ENCODE data around the gene TERT. TPM values are rescaled to one million over a fixed set of nuclear protein-coding genes. Genes with fewer than 3 reads are reported as not detected.

The TERT gene
- total and polyA plus RNA-seq, 2 of the 4 experiments (the other 2 are of a cell fraction): not detected

DNA sequence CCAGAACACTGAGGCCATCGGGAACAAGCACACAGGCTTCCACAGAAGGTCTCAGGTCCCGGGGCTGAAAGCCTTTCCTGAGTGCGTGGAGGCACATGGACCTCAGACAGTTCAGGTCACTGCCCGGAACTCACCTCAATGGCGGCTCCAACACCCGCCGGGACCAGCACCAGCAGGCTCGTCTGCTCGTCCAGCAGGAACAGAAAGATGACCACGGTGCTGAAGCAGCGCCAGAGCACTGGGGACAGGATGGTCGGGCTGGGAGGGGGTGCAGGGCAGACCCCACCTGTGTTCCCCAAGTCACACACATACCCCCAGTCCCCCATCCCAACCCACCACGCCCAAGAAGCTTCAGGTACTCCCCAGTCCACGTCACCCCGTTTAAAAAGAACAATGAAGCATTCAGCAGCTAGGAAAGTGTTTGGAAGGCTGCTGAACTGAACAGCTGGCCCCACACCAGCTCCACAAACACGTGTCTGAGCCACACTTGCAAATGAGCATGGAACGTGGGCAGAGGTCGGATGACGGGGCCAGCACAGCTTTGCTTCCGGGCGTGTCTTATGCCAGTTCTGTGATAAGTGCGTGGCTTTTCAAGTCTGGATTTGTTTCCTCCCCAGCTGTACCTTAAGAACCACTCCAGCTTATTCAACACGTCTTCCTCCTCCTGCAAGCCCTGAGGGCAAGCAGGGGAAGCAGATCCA lies 35.4 kb upstream of the TERT start (continued):
- no peak for TF ChIP-seq CTCF (conservative IDR thresholded peaks at IDR 0.05; ENCODE audit: low read depth, low read length)

DNA sequence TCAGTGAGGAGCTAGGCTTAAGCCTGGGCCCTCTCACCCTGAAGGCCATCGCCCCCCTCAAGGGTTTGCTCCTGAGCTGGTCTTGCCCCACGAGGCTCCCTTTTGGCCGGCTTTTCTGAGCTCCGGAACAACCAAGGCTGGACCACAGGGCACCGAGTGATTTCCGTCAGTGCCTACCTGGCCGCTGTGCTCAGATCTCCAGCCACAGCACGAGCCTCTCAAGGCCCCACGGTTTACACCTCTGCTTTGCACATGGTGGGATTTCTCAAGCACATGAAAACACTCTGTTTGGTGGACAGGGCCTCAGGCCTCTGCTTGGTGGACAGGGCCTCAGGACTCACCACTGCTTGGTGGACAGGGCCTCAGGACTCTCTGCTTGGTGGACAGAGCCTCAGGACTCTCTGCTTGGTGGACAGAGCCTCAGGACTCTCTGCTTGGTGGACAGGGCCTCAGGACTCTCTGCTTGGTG lies 34.3 kb upstream of the TERT start:
- POLR2A ChIA-PET (ENCODE audit: unreplicated experiment): no interaction called here
- Histone ChIP-seq H4K8ac (ENCODE audit: low read depth in 2 of 2, low read length in 2 of 2) (no peak overlapping the region), H4K91ac (ENCODE audit: insufficient read depth, low read depth, low read length) (no peak overlapping the region), H2BK15ac (ENCODE audit: low read depth, low read length) (no peak overlapping the region), H2BK120ac (ENCODE audit: low read depth, low read length) (no peak overlapping the region), H3K23ac (ENCODE audit: low read depth, low read length) (no peak overlapping the region), H4K20me1 (ENCODE audit: insufficient read depth, low read length) (peaks cover 4% of the 10 kb centered on the region), H3K9me1 (ENCODE audit: insufficient read depth, low read length) (no peaks in the 10 kb centered on the region), H3K27me3 (ENCODE audit: control insufficient read depth, insufficient read depth, low read length) (no peaks in the 10 kb centered on the region), H2AK9ac (replicated peaks; ENCODE audit: low read depth, low read length, poor library complexity) (no peak overlapping the region), H3K18ac (ENCODE audit: low read depth, low read length) (no peak overlapping the region), H3K4me1 (ENCODE audit: control insufficient read depth, insufficient read depth, low read length) (peaks cover 1% of the 10 kb centered on the region; the same call in 1 of the 2 replicates), H3K4me3 (ENCODE audit: insufficient read depth, low read depth, low read length) (no peak overlapping the region), H3K36me3 (ENCODE audit: control insufficient read depth, insufficient read depth, low read length) (peaks cover 57% of the 10 kb centered on the region), H3K56ac (ENCODE audit: extremely low read depth, insufficient read depth, low read length) (no peak overlapping the region), H2AFZ (replicated peaks; ENCODE audit: low read length, poor library complexity) (no peak overlapping the region), H3K79me1 (ENCODE audit: low read depth in 1 of 2, low read length in 2 of 2) (peaks cover 18 to 19% of the 10 kb centered on the region in 2 experiments; a peak in 3 of 4 replicates), H4K5ac (ENCODE audit: low read depth, low read length) (no peak overlapping the region), H3K4me2 (ENCODE audit: low read depth, low read length) (no peak overlapping the region), H3K4ac (ENCODE audit: low read depth, low read length) (no peak overlapping the region), H3K9me3 (ENCODE audit: control insufficient read depth, insufficient read depth, low read length) (peaks cover 13% of the 10 kb centered on the region), H2BK5ac (ENCODE audit: low read depth, low read length, poor library complexity, severe bottlenecking) (no peak overlapping the region), H3K9ac (ENCODE audit: low read depth, low read length) (no peak overlapping the region), H2AK5ac (ENCODE audit: low read depth, low read length) (no peak overlapping the region), H3K27ac (ENCODE audit: insufficient read depth, low read length) (no peak overlapping the region), H2BK20ac (ENCODE audit: low read depth, low read length) (no peak overlapping the region), H3K14ac (replicated peaks; ENCODE audit: low read depth, low read length) (no peak overlapping the region)
- no TSS peak for BruUV-seq (replicated peaks)
- dilution Hi-C loops (cut with HindIII; ENCODE audit: low sequenced_read_pairs, unreplicated experiment) (no loop called here), intact Hi-C loops (cut with micrococcal nuclease) (no loop called here), in situ Hi-C loops (cut with MboI; ENCODE audit: low sequenced_read_pairs) (no loop called here)
- no peak for DNase-seq
- CTCF ChIA-PET: no interaction called here
- WGBS, 2 experiments (ENCODE audit: extremely low coverage in 2 of 2, insufficient read length in 1 of 2): 97% methylated on average over 9 of the region's 9 CpGs; no CpG with 5 or more reads in 1 of the 2 experiments
- ATAC-seq (ENCODE audit: low read depth): no peak
- TF ChIP-seq POLR2A (IDR thresholded peaks at IDR 0.05; ENCODE audit: low read depth, low read length): no peak
